HAP-1 (cell line): ENCODE data around the gene ZNF385A.

Source experiments
- DNase-seq, 2 experiments: peaks; one replicate each; pipeline ENCODE4 v3.0.0-alpha.2; 2016 to 2020; ENCODE audit warnings: low spot score in 2 of 2
- H3K27me3 ChIP-seq: fragments of 250-450 bp; sonication (Bioruptor Pico); 2 replicates; pipeline ENCODE4 v1.5.1; 2020; ENCODE audit warnings: low read depth, mild to moderate bottlenecking, moderate library complexity
- H3K36me3 ChIP-seq: fragments of 250-450 bp; sonication (Bioruptor Pico); replicated peaks from 2 replicates; pipeline ENCODE4 v1.5.1; 2020; ENCODE audit warnings: mild to moderate bottlenecking
- H3K4me1 ChIP-seq: fragments of 250-450 bp; sonication (Bioruptor Pico); 2 replicates; pipeline ENCODE4 v1.5.1; 2020; ENCODE audit warnings: mild to moderate bottlenecking
- H3K4me3 ChIP-seq: fragments of 250-450 bp; sonication (Bioruptor Pico); 2 replicates; pipeline ENCODE4 v1.5.1; 2020; ENCODE audit warnings: mild to moderate bottlenecking, moderate library complexity
- H3K9me3 ChIP-seq: fragments of 250-450 bp; sonication (Bioruptor Pico); 2 replicates; pipeline ENCODE4 v1.5.1; 2020; ENCODE audit warnings: mild to moderate bottlenecking, moderate library complexity
- in situ Hi-C: fragments of 300-500 bp; cut with MboI; formaldehyde crosslinking; loops from 3 replicates; pipeline ENCODE4 v1.14.3; 2020; ENCODE audit warnings: low sequenced_read_pairs, inconsistent platforms, mixed read lengths

Gene ZNF385A

GRCh38 chr12:54393207-54393609 lies 8.7 kb upstream of the ZNF385A start:
- Histone ChIP-seq H3K4me3 (no peak overlapping the region), H3K36me3 (peaks cover 18% of the 10 kb centered on the region), H3K27me3 (no peaks in the 10 kb centered on the region), H3K4me1 (peaks cover 4% of the 10 kb centered on the region; the same call in 1 of the 2 replicates), H3K9me3 (no peaks in the 10 kb centered on the region)
- DNase-seq, result no peak
- in situ Hi-C loops, result no loop called here

- peaks cover 4% of the 10 kb centered on the region; the same call in 1 of the 2 replicates for H3K4me1 ChIP-seq
These were observed 8.1 kb upstream of the ZNF385A start for GRCh38 chr12:54392485-54393206.

GRCh38 chr12:54390668-54391551 lies 6.4 kb upstream of the ZNF385A start:
- Histone ChIP-seq H3K36me3 (peaks cover 6% of the 10 kb centered on the region), H3K4me3 (peak overlapping the region; percentile 56), H3K9me3 (no peaks in the 10 kb centered on the region), H3K27me3 (no peaks in the 10 kb centered on the region), H3K4me1 (peaks cover 4% of the 10 kb centered on the region; the same call in 1 of the 2 replicates)
- in situ Hi-C loops, result no loop called here
- peak; percentile 66 to 86 for DNase-seq

More at GRCh38 chr12:54392485-54393206, 8.1 kb upstream of the ZNF385A start:
- Histone ChIP-seq H3K36me3 (peaks cover 13% of the 10 kb centered on the region), H3K27me3 (no peaks in the 10 kb centered on the region), H3K4me3 (no peak overlapping the region), H3K9me3 (no peaks in the 10 kb centered on the region)
- no peak for DNase-seq
- in situ Hi-C loops, result no loop called here

- in situ Hi-C loops, result no loop called here
- H3K27me3 ChIP-seq, result no peaks in the 10 kb centered on the region
- H3K36me3 ChIP-seq, result peaks cover 5% of the 10 kb centered on the region; the same call in 1 of the 2 replicates
- peaks cover 4% of the 10 kb centered on the region; the same call in 1 of the 2 replicates for H3K4me1 ChIP-seq
- H3K9me3 ChIP-seq, result no peaks in the 10 kb centered on the region
- no peak for DNase-seq
- no peak overlapping the region for H3K4me3 ChIP-seq
These were observed 5.7 kb upstream of the ZNF385A start for GRCh38 chr12:54390176-54390667.

- H3K36me3 ChIP-seq, result no peaks in the 10 kb centered on the region
- H3K4me3 ChIP-seq, result no peak overlapping the region
- H3K9me3 ChIP-seq, result no peaks in the 10 kb centered on the region
- no peaks in the 10 kb centered on the region for H3K27me3 ChIP-seq
- in situ Hi-C loops, result no loop called here
- H3K4me1 ChIP-seq, result peaks cover 4% of the 10 kb centered on the region; the same call in 1 of the 2 replicates
- DNase-seq, result no peak
These were observed 5.2 kb upstream of the ZNF385A start for GRCh38 chr12:54389607-54390175.

- no peak overlapping the region for H3K4me3 ChIP-seq
- no peaks in the 10 kb centered on the region for H3K9me3 ChIP-seq
- no peaks in the 10 kb centered on the region for H3K36me3 ChIP-seq
- DNase-seq, result no peak
- in situ Hi-C loops, result no loop called here
- peaks cover 4% of the 10 kb centered on the region; the same call in 1 of the 2 replicates for H3K4me1 ChIP-seq
- no peaks in the 10 kb centered on the region for H3K27me3 ChIP-seq
These were observed 4.6 kb upstream of the ZNF385A start for GRCh38 chr12:54389134-54389508.

- DNase-seq, result no peak
These were observed 4.0 kb upstream of the ZNF385A start for GRCh38 chr12:54388237-54389133.

GRCh38 chr12:54387114-54387467 lies 2.6 kb upstream of the ZNF385A start:
- H3K9me3 ChIP-seq, result no peaks in the 10 kb centered on the region
- peaks cover 4% of the 10 kb centered on the region; the same call in 1 of the 2 replicates for H3K4me1 ChIP-seq

More at GRCh38 chr12:54388237-54389133, 4.0 kb upstream of the ZNF385A start:
- no peak overlapping the region for H3K4me3 ChIP-seq
- in situ Hi-C loops, result no loop called here
- no peaks in the 10 kb centered on the region for H3K36me3 ChIP-seq
- no peaks in the 10 kb centered on the region for H3K9me3 ChIP-seq
- H3K27me3 ChIP-seq, result no peaks in the 10 kb centered on the region
- peaks cover 4% of the 10 kb centered on the region; the same call in 1 of the 2 replicates for H3K4me1 ChIP-seq

GRCh38 chr12:54386403-54387113 lies 2.0 kb upstream of the ZNF385A start:
- DNase-seq, result no peak
- no peaks in the 10 kb centered on the region for H3K27me3 ChIP-seq
- H3K4me3 ChIP-seq, result no peak overlapping the region
- H3K36me3 ChIP-seq, result no peaks in the 10 kb centered on the region
- no peaks in the 10 kb centered on the region for H3K9me3 ChIP-seq
- H3K4me1 ChIP-seq, result peaks cover 4% of the 10 kb centered on the region; the same call in 1 of the 2 replicates
- in situ Hi-C loops, result no loop called here

More at GRCh38 chr12:54387114-54387467, 2.6 kb upstream of the ZNF385A start:
- in situ Hi-C loops, result no loop called here
- H3K4me3 ChIP-seq, result no peak overlapping the region
- DNase-seq, result no peak
- H3K27me3 ChIP-seq, result no peaks in the 10 kb centered on the region
- no peaks in the 10 kb centered on the region for H3K36me3 ChIP-seq

- no peak overlapping the region for H3K4me3 ChIP-seq
- H3K9me3 ChIP-seq, result no peaks in the 10 kb centered on the region
- H3K27me3 ChIP-seq, result no peaks in the 10 kb centered on the region
- no peaks in the 10 kb centered on the region for H3K36me3 ChIP-seq
- DNase-seq, result no peak
- H3K4me1 ChIP-seq, result peaks cover 4% of the 10 kb centered on the region; the same call in 1 of the 2 replicates
- in situ Hi-C loops, result no loop called here
These were observed 850 bp upstream of the ZNF385A start for GRCh38 chr12:54385251-54385914.

- Histone ChIP-seq H3K36me3 (0 out of 2 replicates have a peak, but pooled peaks cover 3% of the 10 kb centered on the region), H3K9me3 (no peaks in the 10 kb centered on the region), H3K4me1 (no peaks in the 10 kb centered on the region), H3K4me3 (no peak overlapping the region), H3K27me3 (no peaks in the 10 kb centered on the region)
- no peak for DNase-seq
- in situ Hi-C loops, result no loop called here
These were observed 1.4 kb downstream of the ZNF385A start for GRCh38 chr12:54383041-54383609.

- in situ Hi-C loops, result no loop called here
- Histone ChIP-seq H3K9me3 (no peaks in the 10 kb centered on the region), H3K4me1 (no peaks in the 10 kb centered on the region), H3K4me3 (no peak overlapping the region), H3K36me3 (0 out of 2 replicates have a peak, but pooled peaks cover 3% of the 10 kb centered on the region), H3K27me3 (no peaks in the 10 kb centered on the region)
- no peak for DNase-seq
These were observed 3.4 kb downstream of the ZNF385A start for GRCh38 chr12:54381136-54381535.
